ENCODE data around the gene CYSTM1. TPM values are rescaled to one million over a fixed set of nuclear protein-coding genes. Genes with fewer than 3 reads are reported as not detected.

The CYSTM1 gene
- total RNA-seq, 1 donor from 2014 or later, result 13.0 TPM

DNA sequence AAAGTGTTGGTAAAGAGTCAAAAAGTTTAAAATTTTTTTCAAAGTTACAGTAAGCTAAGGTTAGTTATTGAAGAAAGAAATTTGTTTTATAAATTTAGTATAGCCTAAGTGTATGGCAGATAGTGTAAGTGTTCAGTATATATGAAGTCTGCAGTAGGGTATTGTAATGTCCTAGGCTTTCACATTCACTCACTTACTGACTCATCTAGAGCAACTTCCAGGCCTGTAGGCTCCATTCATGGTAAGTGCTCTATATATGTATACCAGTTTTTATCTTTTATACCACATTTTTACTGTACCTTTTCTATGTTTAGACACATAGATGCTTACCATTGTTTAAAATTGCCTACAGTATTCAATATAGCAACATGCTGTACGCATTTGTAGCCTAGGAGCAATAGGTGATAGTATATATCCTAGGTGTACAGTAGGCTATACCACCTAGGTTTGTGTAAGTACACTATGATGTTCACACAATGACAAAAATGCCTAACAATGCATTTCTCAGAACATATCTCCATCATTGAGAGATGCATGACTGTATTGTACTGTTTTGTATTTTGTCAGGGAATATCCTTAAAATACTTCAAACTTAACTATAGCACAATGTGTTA, 38.5 kb downstream of the CYSTM1 start:
- no peak for DNase-seq

- DNase-seq, result no peak
These were observed 39.8 kb downstream of the CYSTM1 start for GRCh38 chr5:140214831-140215230.

DNA sequence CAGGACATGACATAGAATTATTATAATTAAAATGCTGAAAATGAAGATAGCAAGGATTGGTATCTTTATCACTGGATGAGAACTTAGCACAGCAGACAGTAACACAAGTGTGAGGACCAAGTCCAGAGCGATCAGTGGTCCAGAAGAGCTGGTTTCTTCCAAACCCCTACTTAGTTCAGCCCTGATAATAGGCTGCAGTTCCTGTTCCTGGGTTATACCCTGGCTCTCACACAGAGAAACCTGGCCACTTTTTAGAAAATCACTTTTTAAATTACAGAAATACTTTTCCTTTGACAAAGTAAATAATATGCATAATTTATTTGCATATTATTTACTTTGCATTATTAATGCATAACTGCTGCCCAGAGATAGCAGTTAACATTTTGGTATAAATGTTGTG, 40.3 kb downstream of the CYSTM1 start:
- DNase-seq, result no peak

- DNase-seq, result no peak
These were observed 41.6 kb downstream of the CYSTM1 start for GRCh38 chr5:140216478-140217074.

DNA sequence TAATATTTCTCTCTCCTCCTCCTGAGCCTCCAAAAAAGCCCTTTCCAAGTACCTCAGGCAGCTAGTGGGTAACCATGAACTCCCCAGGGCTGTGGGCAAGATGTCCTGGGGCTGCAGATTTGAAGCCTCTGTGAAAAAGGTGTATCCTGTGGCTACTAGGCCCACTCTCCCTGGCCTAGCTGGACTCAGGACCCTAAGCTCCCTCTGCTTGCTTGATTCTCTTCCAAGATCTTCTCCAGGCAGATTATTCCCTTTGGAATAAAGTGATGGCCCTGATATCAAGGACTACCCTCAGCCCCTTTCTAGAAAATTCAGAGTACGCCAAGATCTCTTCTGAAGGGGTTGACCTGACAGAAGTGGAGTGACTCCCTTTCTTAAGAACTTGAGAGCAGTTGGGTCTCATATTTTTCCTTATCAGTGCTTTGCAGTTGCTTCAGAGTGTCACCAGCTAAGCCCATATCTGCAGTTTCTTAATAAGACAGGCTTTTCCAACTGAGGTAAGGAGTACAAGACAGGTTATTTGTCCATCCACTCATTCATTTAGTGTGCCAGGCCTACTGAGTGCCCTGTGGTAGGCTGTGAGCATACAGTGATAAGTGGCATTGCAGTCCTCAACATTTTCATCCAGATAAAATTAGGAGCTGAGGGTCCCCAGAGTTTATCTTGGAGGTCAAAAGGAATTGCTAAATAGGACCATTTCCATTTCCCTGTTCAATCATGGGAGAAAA, 42.5 kb downstream of the CYSTM1 start:
- no peak for DNase-seq

GRCh38 chr5:140219068-140219991, 44.3 kb downstream of the CYSTM1 start:
- DNase-seq, result no peak

GRCh38 chr5:140220032-140220697, 45.2 kb downstream of the CYSTM1 start:
- DNase-seq, result no peak

DNA sequence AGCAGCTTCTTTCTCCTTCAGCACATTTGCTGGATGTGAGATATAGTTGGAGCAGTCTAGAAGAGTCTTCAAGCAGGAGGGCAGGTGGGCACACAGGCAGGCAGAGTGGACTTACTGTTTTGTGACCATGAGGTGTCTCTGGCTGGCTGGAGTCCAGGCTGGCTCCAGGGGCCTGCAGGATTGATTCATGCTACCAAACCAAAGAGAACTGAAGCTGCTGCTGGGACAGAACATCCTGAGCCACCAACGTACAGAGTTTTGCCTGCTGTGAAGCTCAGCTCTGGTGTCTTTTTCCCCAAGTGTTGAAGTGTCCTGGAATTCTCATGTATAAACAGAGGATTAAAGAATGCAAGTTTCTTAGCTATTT, 45.7 kb downstream of the CYSTM1 start:
- DNase-seq, result no peak

DNA sequence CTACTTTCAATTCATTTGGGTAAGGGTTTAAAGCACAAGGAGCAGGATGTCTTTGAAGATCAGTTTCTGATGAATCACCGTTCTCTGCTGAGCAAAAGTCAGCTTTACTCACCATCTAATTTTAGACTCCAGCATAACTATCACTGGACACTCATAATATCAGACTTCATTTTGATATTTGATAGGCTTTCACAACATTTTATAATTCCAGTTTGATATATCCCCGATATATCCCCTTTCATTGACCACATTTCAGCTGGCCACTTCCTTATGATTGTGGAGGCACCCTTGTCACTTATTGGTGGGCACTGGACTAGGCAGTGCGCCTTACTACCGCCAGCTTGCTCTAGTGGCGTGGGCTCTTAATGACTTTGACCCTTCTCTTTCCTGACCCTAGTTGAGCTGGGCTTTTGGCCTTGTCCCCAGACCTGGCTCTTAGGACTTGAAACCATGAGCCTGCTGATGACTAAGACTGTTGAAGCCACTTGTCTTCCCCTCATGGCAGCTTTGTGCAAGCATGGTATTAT, 46.8 kb downstream of the CYSTM1 start:
- no peak for DNase-seq

- DNase-seq, result no peak
These were observed 47.4 kb downstream of the CYSTM1 start for GRCh38 chr5:140222416-140222815.

- no peak for DNase-seq
These were observed 48.6 kb downstream of the CYSTM1 start for GRCh38 chr5:140223567-140223966.

DNA sequence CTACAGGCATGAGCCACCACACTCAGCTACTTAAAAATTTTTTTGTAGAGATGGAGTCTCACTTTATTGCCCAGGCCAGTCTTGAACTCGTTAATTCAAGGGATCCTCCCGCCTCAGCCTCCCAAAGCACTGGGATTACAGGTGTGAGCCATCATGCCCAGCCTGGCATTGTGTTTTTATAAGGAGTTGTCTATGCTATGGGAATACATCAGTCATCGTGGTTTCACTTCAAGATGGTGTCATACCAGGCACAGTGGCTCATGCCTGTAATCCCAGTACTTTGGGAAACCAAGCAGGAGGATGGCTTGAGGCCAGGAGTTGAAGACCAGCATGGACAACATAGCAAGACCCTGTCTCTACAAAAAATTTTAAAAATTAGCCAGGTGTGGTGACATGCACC, 49.7 kb downstream of the CYSTM1 start:
- DNase-seq, result no peak

GRCh38 chr5:140225396-140225795, 50.4 kb downstream of the CYSTM1 start:
- DNase-seq, result no peak

DNA sequence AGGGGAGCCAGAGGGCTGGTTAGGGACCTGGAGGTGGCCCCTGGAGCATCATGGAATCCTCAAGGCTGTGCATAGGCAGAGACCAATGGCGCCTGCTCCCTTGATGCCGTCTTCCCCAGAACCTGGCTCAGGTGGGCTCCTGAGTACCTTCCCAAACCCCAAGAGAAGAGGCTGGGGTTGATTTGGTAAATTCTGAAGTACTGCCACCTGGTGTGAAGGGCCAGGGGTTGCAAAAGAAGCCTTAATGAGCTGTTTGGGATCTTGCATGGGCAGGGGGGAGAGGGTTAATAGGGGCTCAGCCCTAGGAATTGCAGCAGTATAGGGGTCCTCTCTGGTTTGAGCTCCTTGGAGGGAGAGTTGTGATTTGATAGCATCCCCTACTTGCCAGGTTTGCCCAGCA, 52.1 kb downstream of the CYSTM1 start:
- no peak for DNase-seq

GRCh38 chr5:140228364-140228837, 53.4 kb downstream of the CYSTM1 start:
- no peak for DNase-seq

GRCh38 chr5:140230373-140230772, 55.4 kb downstream of the CYSTM1 start:
- no peak for DNase-seq

DNA sequence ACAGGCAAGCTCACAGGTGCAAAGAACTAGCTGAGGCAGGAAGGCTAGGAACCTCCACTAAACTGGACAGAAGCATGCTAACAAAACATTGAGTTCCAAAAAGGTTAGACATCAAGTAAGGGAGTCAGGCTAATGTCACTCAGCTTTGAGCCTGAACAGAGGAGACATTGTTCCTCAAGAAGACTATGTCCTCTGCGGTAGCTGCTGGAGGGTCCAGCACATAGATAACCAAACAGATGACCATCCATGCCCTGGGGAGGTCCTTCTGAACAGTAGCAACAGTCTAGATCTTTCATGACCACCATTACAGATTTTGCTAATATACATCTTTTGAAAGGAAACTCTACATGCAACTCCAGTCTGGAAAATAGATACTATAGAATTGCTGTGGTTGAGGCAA, 57.7 kb downstream of the CYSTM1 start:
- no peak for DNase-seq

DNA sequence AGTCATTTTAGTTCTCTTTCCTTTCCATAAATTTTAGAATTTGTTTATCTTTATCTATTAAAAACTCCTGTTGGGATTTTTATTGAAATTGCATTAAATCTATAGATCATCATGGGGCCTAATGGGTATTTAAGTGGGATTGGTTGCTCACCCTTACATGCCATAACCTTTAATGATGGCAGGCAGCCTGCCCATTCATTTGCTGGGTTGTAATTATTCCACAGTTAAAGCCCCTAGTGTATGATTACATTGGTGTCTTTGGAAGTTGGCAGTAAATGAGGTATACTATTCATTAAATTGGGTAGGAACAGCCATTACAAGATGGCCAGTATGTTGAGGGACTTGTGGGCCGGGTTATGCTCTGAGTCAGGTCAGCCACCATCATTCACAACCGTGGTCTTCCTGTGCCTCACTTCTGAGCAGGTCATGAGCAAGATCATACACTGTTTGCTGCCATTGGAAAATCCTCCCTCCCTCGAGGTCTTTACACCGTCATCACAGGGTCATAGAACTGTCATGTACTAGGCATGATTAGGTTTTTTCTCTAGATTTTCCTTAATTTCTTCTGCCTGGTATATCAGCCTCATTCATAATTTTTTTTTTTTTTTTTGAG, 59.5 kb downstream of the CYSTM1 start:
- DNase-seq, result no peak

- DNase-seq, result no peak
These were observed 61.0 kb downstream of the CYSTM1 start for GRCh38 chr5:140235791-140236551.

GRCh38 chr5:140236891-140237598, 62.1 kb downstream of the CYSTM1 start:
- no peak for DNase-seq

All from skin of body (tissue), 2 donors.